Keratinocyte (primary cell): ENCODE measurements around the gene CORO2B. TPM values are rescaled to one million over a fixed set of nuclear protein-coding genes. Genes with fewer than 3 reads are reported as not detected.

Experiments
- DNase-seq: peaks from one replicate; pipeline ENCODE4 v3.0.0-alpha.2; 2011; ENCODE audit warnings: low read depth, missing footprints, low spot score
- FAIRE-seq: peaks from 2 replicates; lab custom pipeline; 2011; peaks lifted over from hg19 to GRCh38; lab: Jason Lieb, UNC
- H2AFZ ChIP-seq: 2 replicates; pipeline ENCODE4 v1.6.0; 2012; ENCODE audit warnings: low read length, control low read depth, inconsistent platforms; ENCODE audit not compliant: control insufficient read depth
- H3K27ac ChIP-seq: 2 replicates; pipeline ENCODE4 v1.5.1; 2011; ENCODE audit warnings: low read length; ENCODE audit not compliant: control insufficient read depth, insufficient read depth
- H3K27me3 ChIP-seq: 3 replicates; pipeline ENCODE4 v1.6.0; 2011; ENCODE audit warnings: low read length; ENCODE audit not compliant: control insufficient read depth, insufficient read depth; ENCODE audit errors: extremely low read depth
- H3K36me3 ChIP-seq, 2 experiments: 2 replicates in 1 of 2; 3 replicates in 1 of 2; pipeline ENCODE4 v1.5.1; 2011; ENCODE audit warnings: low read length in 2 of 2, mild to moderate bottlenecking in 1 of 2; ENCODE audit not compliant: control insufficient read depth in 2 of 2, insufficient read depth in 2 of 2; ENCODE audit errors: extremely low read depth in 1 of 2
- H3K4me1 ChIP-seq: 3 replicates; pipeline ENCODE4 v1.5.1; 2011; ENCODE audit warnings: low read length; ENCODE audit not compliant: control insufficient read depth, insufficient read depth; ENCODE audit errors: extremely low read depth
- H3K4me2 ChIP-seq: 3 replicates; pipeline ENCODE4 v1.6.0; 2011; ENCODE audit warnings: low read depth, low read length; ENCODE audit not compliant: control insufficient read depth, insufficient read depth; ENCODE audit errors: extremely low read depth
- H3K4me3 ChIP-seq, 3 experiments: fragments of 200-600 bp in 1 of 3; sonication (generic) in 1 of 3; 2 replicates in 2 of 3; 3 replicates in 1 of 3; pipeline ENCODE4 v1.5.1; 2011 to 2016; ENCODE audit warnings: low read length in 3 of 3, mild to moderate bottlenecking in 3 of 3, control low read depth in 2 of 3, inconsistent platforms in 1 of 3, low read depth in 1 of 3, mixed read lengths in 1 of 3, mixed run types in 1 of 3, moderate library complexity in 1 of 3; ENCODE audit not compliant: control insufficient read depth in 2 of 3, insufficient read depth in 2 of 3; ENCODE audit errors: extremely low read depth in 1 of 3
- H3K79me2 ChIP-seq: 2 replicates; pipeline ENCODE4 v1.6.0; 2012; ENCODE audit warnings: low read length; ENCODE audit not compliant: control insufficient read depth, insufficient read depth
- H3K9ac ChIP-seq: 3 replicates; pipeline ENCODE4 v1.6.0; 2011; ENCODE audit warnings: low read length; ENCODE audit not compliant: control insufficient read depth, insufficient read depth; ENCODE audit errors: extremely low read depth
- H3K9me1 ChIP-seq: 3 replicates; pipeline ENCODE4 v1.6.0; 2011; ENCODE audit warnings: low read length; ENCODE audit not compliant: control insufficient read depth, insufficient read depth; ENCODE audit errors: extremely low read depth
- H3K9me3 ChIP-seq: 2 replicates; pipeline ENCODE4 v1.5.1; 2012; ENCODE audit warnings: low read depth, low read length; ENCODE audit not compliant: control insufficient read depth
- H4K20me1 ChIP-seq: 3 replicates; pipeline ENCODE4 v1.6.0; 2011; ENCODE audit warnings: low read length; ENCODE audit not compliant: control insufficient read depth, insufficient read depth; ENCODE audit errors: extremely low read depth
- CTCF ChIP-seq, 3 experiments: IDR thresholded peaks in 1 of 3; conservative IDR thresholded peaks in 1 of 3; optimal IDR thresholded peaks in 1 of 3; 2 replicates in 2 of 3; 3 replicates in 1 of 3; pipeline versions ENCODE3 to v1.5.1; 2011; ENCODE audit warnings: low read length in 3 of 3, mild to moderate bottlenecking in 3 of 3, moderate library complexity in 2 of 3, control low read depth in 1 of 3, inconsistent platforms in 1 of 3; ENCODE audit not compliant: insufficient read depth in 2 of 3; ENCODE audit errors: extremely low read depth in 1 of 3
- EZH2 ChIP-seq: IDR thresholded peaks from one replicate; pipeline ENCODE4 v1.6.1; 2012; ENCODE audit warnings: inconsistent platforms, mild to moderate bottlenecking, low read length, moderate library complexity
- dilution Hi-C: fragments of 300-500 bp; cut with MboI; formaldehyde crosslinking; loops from one replicate; pipeline ENCODE4 v1.7.0; 2020; ENCODE audit warnings: low sequenced_read_pairs; ENCODE audit not compliant: extremely low pct_ligation_motif_present
- polyA plus RNA-seq, 5 experiments: library from polyadenylated mRNA; depleted of rRNA in 3 of 5; stranded (reverse) in 3 of 5; stranded (forward) in 1 of 5; unstranded in 1 of 5; fragments of >200 nt; gene quantifications; 1 replicate in 1 of 5; 2 replicates in 3 of 5; 3 replicates in 1 of 5; pipeline versions ENCODE4 v1.2.1 to v1.2.3, GENCODE V29; 2011 to 2012; ENCODE audit warnings: missing spikeins in 2 of 5, low read depth in 1 of 5, low replicate concordance in 1 of 5

The CORO2B gene
- polyA plus RNA-seq, 1 donor (not counting 4 experiments of a cell fraction or from before 2014, with no cell fraction given): 0.13 TPM

GRCh38 chr15:68561171-68561900 is 17.5 kb upstream of the CORO2B start:
- H3K27ac ChIP-seq: no peak overlapping the region
- H3K9me3 ChIP-seq: no peaks in the 10 kb centered on the region
- no peaks in the 10 kb centered on the region for H3K79me2 ChIP-seq
- H3K4me2 ChIP-seq: no peak overlapping the region
- H4K20me1 ChIP-seq: no peaks in the 10 kb centered on the region
- dilution Hi-C loops: no loop called here
- no peak for TF ChIP-seq CTCF (optimal IDR thresholded peaks at IDR 0.05 in 1 of 3, IDR thresholded peaks at IDR 0.05 in 1 of 3, conservative IDR thresholded peaks at IDR 0.05 in 1 of 3; ENCODE audit: extremely low read depth in 1 of 3, insufficient read depth in 2 of 3, low read length in 3 of 3)
- H3K9me1 ChIP-seq: no peaks in the 10 kb centered on the region
- H3K4me3 ChIP-seq: no peak overlapping the region
- H3K4me1 ChIP-seq: peaks cover 11% of the 10 kb centered on the region
- no peak overlapping the region for H2AFZ ChIP-seq
- no peak overlapping the region for H3K9ac ChIP-seq
- H3K27me3 ChIP-seq: no peaks in the 10 kb centered on the region
- FAIRE-seq (no peak), DNase-seq (no peak)
- no peaks in the 10 kb centered on the region for H3K36me3 ChIP-seq

- no peaks in the 10 kb centered on the region for H4K20me1 ChIP-seq
- H3K4me3 ChIP-seq: no peak overlapping the region
- H3K4me2 ChIP-seq: no peak overlapping the region
- no peak for TF ChIP-seq CTCF (optimal IDR thresholded peaks at IDR 0.05 in 1 of 3, IDR thresholded peaks at IDR 0.05 in 1 of 3, conservative IDR thresholded peaks at IDR 0.05 in 1 of 3; ENCODE audit: extremely low read depth in 1 of 3, insufficient read depth in 2 of 3, low read length in 3 of 3)
- TF ChIP-seq EZH2: no peak
- peaks cover 11% of the 10 kb centered on the region for H3K4me1 ChIP-seq
- H3K27me3 ChIP-seq: no peaks in the 10 kb centered on the region
- no peaks in the 10 kb centered on the region for H3K9me3 ChIP-seq
- H3K9me1 ChIP-seq: no peaks in the 10 kb centered on the region
- no peak overlapping the region for H3K27ac ChIP-seq
- H2AFZ ChIP-seq: no peak overlapping the region
- H3K36me3 ChIP-seq: no peaks in the 10 kb centered on the region
- DNase-seq (no peak), FAIRE-seq (no peak)
- no peaks in the 10 kb centered on the region for H3K79me2 ChIP-seq
- H3K9ac ChIP-seq: no peak overlapping the region
- dilution Hi-C loops: no loop called here
Observed at GRCh38 chr15:68561901-68562300, 16.9 kb upstream of the CORO2B start.
